GM12892 (cell line): ENCODE data around the gene RTP4.

Experiments
- POLR2A ChIP-seq: IDR thresholded peaks from 2 replicates; pipeline ENCODE4 v1.6.1; 2011; ENCODE audit warnings: low read depth, low read length, control low read depth
- POLR2AphosphoS5 ChIP-seq: IDR thresholded peaks from 2 replicates; pipeline ENCODE4 v1.6.1; 2011; ENCODE audit warnings: low read depth, low read length, control low read depth
- TAF1 ChIP-seq: IDR thresholded peaks from 2 replicates; pipeline ENCODE4 v1.6.1; 2011; ENCODE audit warnings: low read depth, mild to moderate bottlenecking, control low read depth, low read length, borderline replicate concordance

- no peak for TF ChIP-seq POLR2A
- no peak for TF ChIP-seq POLR2AphosphoS5
- no peak for TF ChIP-seq TAF1
Observed at GRCh38 chr3:187367561-187368103, 553 bp upstream of the RTP4 start.
